Activated CD8-positive, alpha-beta T cell treated with anti-CD3 and anti-CD28 coated beads, Interleukin-2, amount 10 ng/mL, durations not matched to agents 7 days and 5 days (primary cell): ENCODE measurements around the gene TSSC4. TPM values are rescaled to one million over a fixed set of nuclear protein-coding genes. Genes with fewer than 3 reads are reported as not detected.

Source experiments
- ATAC-seq: fragments of 150-1000 bp; cut with Tn5 transposase; one replicate; pipeline ENCODE4 v1.10.0; 2021; ENCODE audit warnings: moderate library complexity
- CTCF ChIA-PET: fragments of 350-600 bp; sonication (Branson Sonifier 250); formaldehyde crosslinking; loops from one replicate; lab custom pipeline; 2021; ENCODE audit warnings: antibody characterized with exemption; lab: Charles Lee
- POLR2A ChIA-PET: fragments of 350-600 bp; sonication (Branson Sonifier 250); formaldehyde crosslinking; loops from one replicate; lab custom pipeline; 2021; ENCODE audit warnings: antibody characterized with exemption; lab: Charles Lee
- DNase-seq: peaks from one replicate; pipeline ENCODE4 v3.0.0-alpha.2; 2020
- H3K27ac Mint-ChIP-seq: one replicate; pipeline ENCODE4 v1.8.0; 2021; ENCODE audit warnings: mild to moderate bottlenecking, mixed read lengths
- H3K27me3 Mint-ChIP-seq: one replicate; pipeline ENCODE4 v1.8.0; 2021; ENCODE audit warnings: low read depth, mixed read lengths
- H3K36me3 Mint-ChIP-seq: one replicate; pipeline ENCODE4 v1.8.0; 2021; ENCODE audit warnings: low read depth, mixed read lengths
- H3K4me1 Mint-ChIP-seq: one replicate; pipeline ENCODE4 v1.8.0; 2021; ENCODE audit warnings: low read depth, mixed read lengths
- H3K4me3 Mint-ChIP-seq: one replicate; pipeline ENCODE4 v1.8.0; 2021; ENCODE audit warnings: mild to moderate bottlenecking, mixed read lengths
- H3K9me3 Mint-ChIP-seq: one replicate; pipeline ENCODE4 v1.8.0; 2022; ENCODE audit warnings: mixed read lengths; ENCODE audit not compliant: insufficient read depth
- total RNA-seq, 2 experiments: library from RNA; stranded (reverse); gene quantifications; one replicate each; pipeline ENCODE4 v1.2.3, GENCODE V29; 2021

TSSC4 gene
- total RNA-seq, 2 experiments from 2014 or later: 45.3 to 49.4 TPM

GRCh38 chr11:2443406-2443805 is 42.9 kb downstream of the TSSC4 start:
- H3K9me3 Mint-ChIP-seq: no peaks in the 10 kb centered on the region
- DNase-seq (no peak), ATAC-seq (no peak)
- H3K4me3 Mint-ChIP-seq: peak overlapping the region; percentile 6
- no peak overlapping the region for H3K27ac Mint-ChIP-seq
- peaks cover 25% of the 10 kb centered on the region for H3K27me3 Mint-ChIP-seq
- ChIA-PET CTCF (interaction anchor here (2.8 to 3.5 kb wide), 2 partner anchors 88 to 90 kb away, joined by 14 read pairs; no protein-coding TSS in a partner anchor), POLR2A (no interaction called here)
- peaks cover 2% of the 10 kb centered on the region for H3K36me3 Mint-ChIP-seq
- H3K4me1 Mint-ChIP-seq: peaks cover 44% of the 10 kb centered on the region

- Mint-ChIP-seq H3K4me3 (peak within 1 kb of the TSS; percentile 90), H3K9me3 (no peaks in the 10 kb centered on the region), H3K27me3 (peaks cover 19% of the 10 kb centered on the region), H3K4me1 (peaks cover 46% of the 10 kb centered on the region), H3K36me3 (peaks cover 2% of the 10 kb centered on the region), H3K27ac (peak within 1 kb of the TSS; percentile 80)
- ChIA-PET POLR2A (interaction anchor here (1.1 kb wide), 1 partner anchor 1134 kb away, joined by 3 read pairs; the partner anchor contains the start of gene TOLLIP), CTCF (interaction anchor here (1.6 to 3.5 kb wide), 3 partner anchors 87 to 139 kb away, joined by 5 to 14 read pairs (median 14); no protein-coding TSS in a partner anchor)
- ATAC-seq: peak; percentile 21
- DNase-seq: peak; percentile 79
Measured at GRCh38 chr11:2443881-2444820, 43.6 kb downstream of the TSSC4 start, which contains the start of gene TRPM5. Gene TRPM5, minus strand, starts transcription at chr11:2444514. Its CDS starts 21,478 bp downstream, at chr11:2423036.

GRCh38 chr11:2444821-2445745 is 44.5 kb downstream of the TSSC4 start, which contains the start of gene KCNQ1:
Gene KCNQ1, plus strand, starts transcription at chr11:2445008. Its CDS starts 91 bp downstream, at chr11:2445099.
- peaks cover 2% of the 10 kb centered on the region for H3K36me3 Mint-ChIP-seq
- H3K9me3 Mint-ChIP-seq: no peaks in the 10 kb centered on the region
- ChIA-PET POLR2A (interaction anchor here (1.1 kb wide), 1 partner anchor 1135 kb away, joined by 3 read pairs; the partner anchor contains the start of gene TOLLIP), CTCF (interaction anchor here (1.4 to 3.5 kb wide), 4 partner anchors 86 to 448 kb away, joined by 5 to 14 read pairs (median 10); no protein-coding TSS in a partner anchor)
- peaks cover 47% of the 10 kb centered on the region for H3K4me1 Mint-ChIP-seq
- H3K4me3 Mint-ChIP-seq: peak within 1 kb of the TSS; percentile 90
- peak within 1 kb of the TSS; percentile 80 for H3K27ac Mint-ChIP-seq
- DNase-seq: peak; percentile 43
- peak; percentile 77 for ATAC-seq
- H3K27me3 Mint-ChIP-seq: peaks cover 14% of the 10 kb centered on the region

GRCh38 chr11:2445746-2446551 is 45.4 kb downstream of the TSSC4 start:
- Mint-ChIP-seq H3K27ac (peak overlapping the region; percentile 80), H3K4me1 (peaks cover 50% of the 10 kb centered on the region), H3K36me3 (peaks cover 2% of the 10 kb centered on the region), H3K4me3 (peak overlapping the region; percentile 90), H3K9me3 (no peaks in the 10 kb centered on the region), H3K27me3 (peaks cover 14% of the 10 kb centered on the region)
- DNase-seq (no peak), ATAC-seq (no peak)
- POLR2A ChIA-PET: no interaction called here
- CTCF ChIA-PET: interaction anchor here (1.4 to 3.5 kb wide), 4 partner anchors 85 to 447 kb away, joined by 5 to 14 read pairs (median 10); no protein-coding TSS in a partner anchor

GRCh38 chr11:2446590-2447252 is 46.2 kb downstream of the TSSC4 start:
- POLR2A ChIA-PET: no interaction called here
- H3K9me3 Mint-ChIP-seq: no peaks in the 10 kb centered on the region

GRCh38 chr11:2447253-2447950 is 46.9 kb downstream of the TSSC4 start:
- peaks cover 2% of the 10 kb centered on the region for H3K36me3 Mint-ChIP-seq
- H3K27me3 Mint-ChIP-seq: peaks cover 9% of the 10 kb centered on the region
- DNase-seq: no peak
- no peak for ATAC-seq
- H3K4me1 Mint-ChIP-seq: peaks cover 46% of the 10 kb centered on the region
- no peaks in the 10 kb centered on the region for H3K9me3 Mint-ChIP-seq
- peak overlapping the region; percentile 80 for H3K27ac Mint-ChIP-seq
- ChIA-PET POLR2A (no interaction called here), CTCF (interaction anchor here (1.0 kb wide), 1 partner anchor 86 kb away, joined by 3 read pairs; no protein-coding TSS in a partner anchor)
- H3K4me3 Mint-ChIP-seq: peak overlapping the region; percentile 90

More at GRCh38 chr11:2446590-2447252, 46.2 kb downstream of the TSSC4 start:
- Mint-ChIP-seq H3K27ac (peak overlapping the region; percentile 80), H3K4me3 (peak overlapping the region; percentile 90), H3K4me1 (peaks cover 46% of the 10 kb centered on the region), H3K36me3 (peaks cover 2% of the 10 kb centered on the region), H3K27me3 (peaks cover 14% of the 10 kb centered on the region)
- peak; percentile 41 for DNase-seq
- CTCF ChIA-PET: interaction anchor here (3.5 kb wide), 1 partner anchor 87 kb away, joined by 14 read pairs; no protein-coding TSS in a partner anchor
- ATAC-seq: no peak

GRCh38 chr11:2447951-2448650 is 47.6 kb downstream of the TSSC4 start:
- ATAC-seq (no peak), DNase-seq (no peak)
- Mint-ChIP-seq H3K36me3 (peaks cover 2% of the 10 kb centered on the region), H3K9me3 (no peaks in the 10 kb centered on the region), H3K4me1 (peaks cover 40% of the 10 kb centered on the region), H3K27ac (peak overlapping the region; percentile 80), H3K4me3 (peak overlapping the region; percentile 90), H3K27me3 (peaks cover 4% of the 10 kb centered on the region)
- ChIA-PET CTCF (interaction anchor here (1.0 kb wide), 1 partner anchor 85 kb away, joined by 3 read pairs; no protein-coding TSS in a partner anchor), POLR2A (no interaction called here)

- DNase-seq: no peak
- H3K27me3 Mint-ChIP-seq: no peaks in the 10 kb centered on the region
- H3K4me3 Mint-ChIP-seq: no peak overlapping the region
- ChIA-PET CTCF (no interaction called here), POLR2A (no interaction called here)
- no peak for ATAC-seq
- peaks cover 2% of the 10 kb centered on the region for H3K36me3 Mint-ChIP-seq
- peaks cover 40% of the 10 kb centered on the region for H3K4me1 Mint-ChIP-seq
- peak overlapping the region; percentile 69 for H3K27ac Mint-ChIP-seq
- H3K9me3 Mint-ChIP-seq: no peaks in the 10 kb centered on the region
Measured at GRCh38 chr11:2448661-2449547, 48.4 kb downstream of the TSSC4 start.
